HG03045 (cell line): ENCODE data around the gene TMEM204.

Experiments
- ATAC-seq: cut with Tn5 transposase; IDR thresholded peaks from one replicate; pipeline ENCODE4 v1.9.1; 2021; ENCODE audit warnings: mild to moderate bottlenecking, moderate library complexity; ENCODE audit not compliant: unreplicated experiment

The TMEM204 gene

GRCh38 chr16:1553946-1554825, 20.7 kb downstream of the TMEM204 start:
- ATAC-seq = no peak

GRCh38 chr16:1554826-1555445, 21.5 kb downstream of the TMEM204 start:
- ATAC-seq = no peak

DNA sequence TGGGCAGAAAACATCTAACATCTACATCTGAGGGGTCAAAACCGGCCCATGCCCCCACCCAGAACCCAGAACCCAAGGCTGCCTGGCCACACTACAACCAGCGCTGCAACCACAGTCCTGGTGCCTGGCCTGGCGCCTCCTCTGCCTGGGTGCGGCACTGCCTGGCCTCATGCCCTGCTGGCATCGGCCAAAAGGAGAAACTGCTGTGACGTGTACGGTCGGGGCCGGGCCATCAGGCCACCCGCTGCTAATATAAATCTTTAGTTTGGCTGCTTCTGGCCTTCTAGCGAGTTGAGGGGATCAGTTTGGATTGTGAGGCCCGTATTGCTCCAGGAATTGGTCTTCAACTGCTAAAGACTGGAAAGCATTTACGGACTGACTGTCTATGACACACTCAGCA, 22.8 kb downstream of the TMEM204 start:
- ATAC-seq = no peak

DNA sequence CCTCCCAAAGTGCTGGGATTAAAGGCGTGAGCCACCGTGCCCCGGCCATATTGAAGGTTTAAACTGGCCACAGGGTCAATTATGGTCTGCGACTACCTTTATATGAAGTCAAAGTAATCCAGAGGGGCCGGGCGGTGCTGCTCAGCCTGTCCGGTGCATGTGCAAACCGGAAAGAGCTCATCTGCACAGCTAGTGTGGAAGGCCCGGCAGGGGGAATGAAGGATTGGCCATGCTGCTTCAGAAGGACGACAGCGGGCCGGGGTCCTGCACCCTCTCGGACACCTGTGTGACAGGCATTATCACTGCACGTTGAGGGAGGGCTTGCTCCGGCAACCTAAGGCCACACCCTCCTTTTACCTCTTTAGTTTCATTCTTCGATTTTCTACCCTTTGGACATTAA, 23.6 kb downstream of the TMEM204 start:
- ATAC-seq = no peak

DNA sequence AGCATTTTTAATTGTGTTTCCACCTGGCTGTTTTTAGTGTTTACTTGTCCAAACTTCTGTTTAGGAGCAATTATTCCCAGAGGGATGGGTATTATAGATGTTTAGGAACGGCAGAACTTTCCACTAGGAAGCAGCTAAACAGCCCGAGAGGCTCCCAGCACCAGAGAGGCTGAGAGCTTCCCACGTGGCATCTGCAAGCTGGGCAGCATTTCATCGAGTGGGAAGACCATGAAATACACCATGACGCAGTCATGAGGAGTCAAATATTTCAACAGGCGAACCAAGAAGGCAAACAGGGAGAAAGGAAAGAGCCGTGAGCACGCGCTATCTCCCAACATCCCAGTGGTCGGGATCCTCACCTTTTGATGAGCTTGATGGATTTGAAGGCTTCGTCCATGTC, 24.1 kb downstream of the TMEM204 start:
- no peak for ATAC-seq

- ATAC-seq = no peak
Measured at GRCh38 chr16:1559446-1559975, 26.0 kb downstream of the TMEM204 start.

- no peak for ATAC-seq
Measured at GRCh38 chr16:1560153-1560552, 26.7 kb downstream of the TMEM204 start.

DNA sequence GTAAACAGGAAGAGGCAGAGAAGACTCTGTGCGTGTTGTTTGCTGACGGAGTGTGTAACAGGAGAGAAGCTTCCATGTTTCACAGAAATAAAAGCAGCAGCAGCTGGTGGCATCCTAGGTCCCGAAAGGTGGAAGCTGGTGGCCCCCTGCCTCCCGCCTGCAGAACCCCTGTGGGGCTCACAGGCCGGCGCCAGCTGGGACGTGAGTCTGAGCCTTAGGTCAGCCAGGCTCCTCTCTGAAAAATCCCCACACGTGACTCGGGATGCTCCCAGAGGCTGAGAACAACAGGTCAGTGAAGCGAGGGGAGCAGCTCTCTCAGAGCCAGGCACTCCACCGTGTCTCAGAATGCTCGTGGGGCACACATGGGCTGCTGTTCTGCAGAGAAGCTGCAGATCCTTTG, 27.4 kb downstream of the TMEM204 start:
- no peak for ATAC-seq

GRCh38 chr16:1561266-1561665, 27.8 kb downstream of the TMEM204 start:
- no peak for ATAC-seq

- no peak for ATAC-seq
Measured at GRCh38 chr16:1561836-1562235, 28.4 kb downstream of the TMEM204 start.

DNA sequence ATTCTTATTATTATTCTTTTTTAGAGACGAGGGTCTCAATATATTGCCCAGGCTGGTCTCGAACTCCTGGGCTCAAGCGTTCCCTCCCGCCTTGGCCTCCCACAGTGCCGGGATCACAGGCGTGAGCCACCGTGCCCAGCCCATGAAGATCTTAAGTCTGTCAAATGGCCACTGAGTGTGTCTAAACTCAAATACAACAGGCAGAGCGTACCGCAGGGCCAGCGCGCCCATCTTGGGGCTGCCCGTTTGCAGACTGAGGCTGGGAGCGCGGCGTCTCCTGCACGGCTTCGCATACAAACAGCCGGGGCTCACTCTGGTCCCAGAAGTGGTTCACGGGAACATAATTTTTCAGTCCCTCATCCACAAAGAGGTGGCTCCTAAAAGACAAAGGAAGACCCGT, 30.3 kb downstream of the TMEM204 start:
- ATAC-seq = no peak

- ATAC-seq = no peak
Measured at GRCh38 chr16:1564325-1564724, 30.9 kb downstream of the TMEM204 start.

- ATAC-seq = no peak
Measured at GRCh38 chr16:1565083-1565805, 31.8 kb downstream of the TMEM204 start.

GRCh38 chr16:1567988-1568387, 34.5 kb downstream of the TMEM204 start:
- ATAC-seq = no peak

DNA sequence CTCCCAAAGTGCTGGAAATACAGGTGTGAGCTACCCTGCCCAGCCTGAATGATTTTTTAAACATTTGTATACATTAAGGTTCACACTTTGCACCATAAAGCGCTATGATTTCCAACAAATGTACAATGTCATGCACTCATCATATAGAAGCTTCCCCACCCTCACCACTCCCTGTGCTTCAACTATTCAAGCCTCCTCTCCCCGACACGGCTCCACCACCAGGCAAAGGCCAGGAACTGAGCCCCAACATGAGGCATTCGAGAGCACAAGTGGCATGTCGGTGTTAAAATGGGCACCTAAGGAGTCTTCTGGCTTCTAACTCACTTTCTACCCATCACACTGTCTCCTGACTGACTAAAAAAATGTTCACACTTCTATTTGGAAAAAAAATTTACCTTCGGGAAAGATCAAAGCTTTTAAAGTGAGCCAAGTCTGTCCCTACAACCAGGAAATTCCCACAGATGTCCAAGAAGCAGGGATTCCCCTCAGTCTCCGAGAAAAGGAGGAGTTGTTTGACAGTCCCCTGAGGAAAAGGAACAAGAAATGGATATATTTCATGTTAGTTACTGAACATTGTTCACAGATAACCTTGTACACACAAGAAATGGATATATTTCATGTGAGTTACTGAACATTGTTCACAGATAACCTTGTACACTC, 37.7 kb downstream of the TMEM204 start:
- ATAC-seq = no peak

GRCh38 chr16:1572673-1573072, 39.2 kb downstream of the TMEM204 start:
- ATAC-seq = no peak

- ATAC-seq = no peak
Measured at GRCh38 chr16:1573301-1573700, 39.8 kb downstream of the TMEM204 start.

DNA sequence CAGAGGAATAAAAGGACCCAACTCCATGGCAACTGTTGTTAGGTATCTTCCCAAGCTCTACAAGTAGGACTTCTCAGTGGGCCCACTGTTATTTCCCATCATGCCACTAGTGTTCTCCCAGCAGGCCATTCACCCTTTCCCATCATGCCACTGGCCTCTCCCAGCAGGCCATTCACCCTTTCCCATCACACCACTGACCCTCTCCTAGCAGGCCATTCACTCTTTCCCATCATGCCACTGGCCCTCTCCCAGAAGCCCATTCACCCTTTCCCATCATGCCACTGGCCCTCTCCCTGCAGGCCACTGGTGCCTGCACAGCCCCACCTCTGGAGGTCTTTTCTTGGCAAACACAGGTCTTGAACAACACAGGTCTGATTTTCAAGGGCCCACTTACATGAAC, 42.1 kb downstream of the TMEM204 start:
- ATAC-seq = no peak

- ATAC-seq = no peak
Measured at GRCh38 chr16:1579214-1579613, 45.7 kb downstream of the TMEM204 start.

DNA sequence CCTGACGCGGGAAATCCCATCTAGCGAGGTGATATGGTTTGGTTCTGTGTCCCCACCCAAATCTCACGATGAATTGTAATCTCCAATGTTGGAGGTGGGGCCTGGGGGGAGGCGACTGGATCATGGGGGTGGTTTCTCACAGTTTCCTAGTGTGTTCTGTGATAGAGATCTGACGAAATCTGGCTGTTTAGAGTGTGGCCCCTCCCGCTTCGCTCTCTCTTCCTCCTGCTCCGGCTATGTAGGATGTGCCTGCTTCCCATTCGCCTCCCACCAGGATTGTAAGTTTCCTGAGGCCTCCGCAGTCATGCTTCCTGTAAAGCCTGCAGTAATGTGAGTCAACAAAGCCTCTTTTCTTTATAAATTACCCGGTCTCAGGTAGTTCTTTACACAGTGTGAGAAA, 46.8 kb downstream of the TMEM204 start:
- no peak for ATAC-seq

DNA sequence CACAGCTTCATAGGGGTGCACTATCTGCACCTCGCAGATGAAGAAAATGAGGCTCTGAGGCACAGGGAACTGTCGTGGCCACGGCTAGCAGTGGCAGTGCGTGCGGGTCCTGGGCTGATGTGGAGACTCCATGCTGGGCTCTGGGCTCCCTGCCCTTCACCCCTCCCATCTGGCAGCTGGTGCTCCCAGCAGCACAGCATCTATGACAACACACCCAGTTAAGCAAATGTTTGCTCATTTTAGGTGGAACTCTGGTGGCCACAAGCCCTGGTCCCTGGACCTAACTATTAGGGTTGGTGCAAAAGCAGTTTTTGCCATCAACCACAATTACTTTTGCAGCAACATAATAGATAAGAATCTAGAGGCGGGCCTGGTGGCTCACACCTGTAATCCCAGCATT, 47.5 kb downstream of the TMEM204 start:
- no peak for ATAC-seq
